Neural progenitor cell (in vitro differentiated cells): ENCODE results near the gene MARCKSL1.

Experiments
- EZH2 ChIP-seq: fragments of 200-600 bp; sonication (generic); IDR thresholded peaks from 2 replicates; pipeline ENCODE4 v1.6.1; 2017; ENCODE audit warnings: antibody characterized with exemption, mild to moderate bottlenecking, moderate library complexity
- EZH2phosphoT487 ChIP-seq: fragments of 200-600 bp; sonication (generic); IDR thresholded peaks from 2 replicates; pipeline ENCODE4 v1.6.1; 2017; ENCODE audit warnings: antibody characterized with exemption
- TF ChIP-seq, protein P1 (sequence below): fragments of 200-600 bp; sonication (generic); IDR thresholded peaks from 2 replicates; pipeline ENCODE4 v1.5.1; 2017; ENCODE audit warnings: antibody characterized with exemption, mild to moderate bottlenecking

DNA sequence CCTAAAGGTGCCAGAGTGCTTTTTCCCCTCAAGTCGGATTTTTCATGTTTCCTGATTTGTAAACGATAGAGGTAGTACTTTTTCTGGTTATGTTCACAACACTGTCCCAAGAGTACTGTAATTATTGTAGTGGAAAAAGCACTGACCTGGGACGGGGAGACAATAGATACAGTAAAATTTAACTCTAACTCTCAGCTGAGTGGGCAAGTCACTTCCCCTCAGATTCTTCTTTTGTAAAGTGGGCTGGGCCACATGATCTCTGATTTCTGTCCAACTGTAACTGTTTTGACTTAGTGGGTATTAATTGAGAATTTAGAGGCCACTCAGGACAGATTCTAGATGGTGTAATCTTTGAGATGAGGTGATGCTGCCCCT lies 19.1 kb downstream of the MARCKSL1 start:
- TF ChIP-seq, protein P1, sequence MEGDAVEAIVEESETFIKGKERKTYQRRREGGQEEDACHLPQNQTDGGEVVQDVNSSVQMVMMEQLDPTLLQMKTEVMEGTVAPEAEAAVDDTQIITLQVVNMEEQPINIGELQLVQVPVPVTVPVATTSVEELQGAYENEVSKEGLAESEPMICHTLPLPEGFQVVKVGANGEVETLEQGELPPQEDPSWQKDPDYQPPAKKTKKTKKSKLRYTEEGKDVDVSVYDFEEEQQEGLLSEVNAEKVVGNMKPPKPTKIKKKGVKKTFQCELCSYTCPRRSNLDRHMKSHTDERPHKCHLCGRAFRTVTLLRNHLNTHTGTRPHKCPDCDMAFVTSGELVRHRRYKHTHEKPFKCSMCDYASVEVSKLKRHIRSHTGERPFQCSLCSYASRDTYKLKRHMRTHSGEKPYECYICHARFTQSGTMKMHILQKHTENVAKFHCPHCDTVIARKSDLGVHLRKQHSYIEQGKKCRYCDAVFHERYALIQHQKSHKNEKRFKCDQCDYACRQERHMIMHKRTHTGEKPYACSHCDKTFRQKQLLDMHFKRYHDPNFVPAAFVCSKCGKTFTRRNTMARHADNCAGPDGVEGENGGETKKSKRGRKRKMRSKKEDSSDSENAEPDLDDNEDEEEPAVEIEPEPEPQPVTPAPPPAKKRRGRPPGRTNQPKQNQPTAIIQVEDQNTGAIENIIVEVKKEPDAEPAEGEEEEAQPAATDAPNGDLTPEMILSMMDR: no peak
- TF ChIP-seq EZH2: no peak
- no peak for TF ChIP-seq EZH2phosphoT487
